ENCODE measurements around the gene TLR6. TPM values are rescaled to one million over a fixed set of nuclear protein-coding genes. Genes with fewer than 3 reads are reported as not detected.

TLR6 gene
- total and polyA plus RNA-seq, 2 donors (not counting 1 experiment from before 2014, with no cell fraction given) = 10.0 to 60.6 TPM

DNA sequence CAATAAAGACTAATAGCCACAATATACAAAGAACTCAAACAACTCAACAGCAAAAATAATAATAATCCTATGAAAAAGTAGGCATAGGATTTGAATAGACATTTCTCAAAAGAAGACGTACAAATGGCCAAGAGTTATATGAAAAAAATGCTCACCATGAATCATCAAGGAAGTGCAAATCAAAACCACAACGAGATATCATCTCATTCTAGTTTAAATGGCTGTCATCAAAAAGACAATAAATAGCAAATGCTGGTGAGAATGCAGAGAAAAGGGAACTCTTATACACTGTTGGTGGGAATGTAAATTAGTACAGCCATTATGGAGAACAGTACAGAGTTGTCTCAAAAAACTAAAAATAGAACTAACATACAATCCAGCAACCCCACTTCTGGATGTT is 18.8 kb downstream of the TLR6 start:
- Mint-ChIP-seq H3K27ac (peak overlapping the region; percentile 72), H3K4me3 (peak overlapping the region; percentile 56), H3K27me3 (no peaks in the 10 kb centered on the region), H3K9me3 (ENCODE audit: insufficient read depth) (peaks cover 14% of the 10 kb centered on the region), H3K4me1 (peaks cover 42% of the 10 kb centered on the region)
- WGBS (ENCODE audit: insufficient coverage) = no CpG with 5 or more reads among the region's 2 CpGs
- Histone ChIP-seq H3K9ac (ENCODE audit: low read length) (no peak overlapping the region), H3K4me3 (ENCODE audit: control extremely low read depth in 1 of 5, extremely low read depth in 1 of 5, insufficient read depth in 1 of 5, low read depth in 2 of 5, low read length in 4 of 5) (no peak overlapping the region), H3K79me2 (ENCODE audit: control insufficient read depth, insufficient read depth, low read length) (peaks cover 92% of the 10 kb centered on the region), H3K4me1 (ENCODE audit: control insufficient read depth in 2 of 2, insufficient read depth in 2 of 2, low read length in 2 of 2) (peaks cover 12 to 13% of the 10 kb centered on the region in 2 donors), H3K36me3 (replicated peaks in 1 of 2; ENCODE audit: control extremely low read depth in 1 of 2, control insufficient read depth in 1 of 2, extremely low read depth in 1 of 2, insufficient read depth in 2 of 2, low read length in 1 of 2) (peaks cover 0 to 35% of the 10 kb centered on the region in 2 experiments), H3K4me2 (replicated peaks; ENCODE audit: low read depth, low read length, poor library complexity, severe bottlenecking) (no peak overlapping the region), H2AFZ (ENCODE audit: insufficient read depth, low read depth, low read length, poor library complexity, severe bottlenecking) (no peak overlapping the region), H3K27me3 (replicated peaks in 1 of 4; ENCODE audit: control extremely low read depth in 1 of 4, control insufficient read depth in 3 of 4, insufficient read depth in 4 of 4, low read length in 3 of 4) (no peaks in the 10 kb centered on the region), H3K27ac (ENCODE audit: low read length in 2 of 2) (peak overlapping the region in 1 of 2 donors; percentile 49), H4K20me1 (ENCODE audit: control insufficient read depth, insufficient read depth, low read length, poor library complexity, severe bottlenecking) (no peaks in the 10 kb centered on the region), H3K9me3 (ENCODE audit: control extremely low read depth in 1 of 3, control insufficient read depth in 2 of 3, insufficient read depth in 1 of 3, low read length in 2 of 3) (peaks cover 7 to 35% (median 18%) of the 10 kb centered on the region in 3 donors)
- DNase-seq (no peak), ATAC-seq (ENCODE audit: low read depth) (no peak)
- ChIA-PET CTCF (interaction anchor here (0.6 kb wide), 1 partner anchor 78 kb away, joined by 3 read pairs; no protein-coding TSS in a partner anchor), POLR2A (no interaction called here)
- intact Hi-C loops (cut with micrococcal nuclease) = no loop called here
- TF ChIP-seq EZH2 (IDR thresholded peaks at IDR 0.05; ENCODE audit: borderline replicate concordance, insufficient read depth, low read depth, low read length, poor library complexity, severe bottlenecking) = no peak
- TF ChIP-seq, protein P1, sequence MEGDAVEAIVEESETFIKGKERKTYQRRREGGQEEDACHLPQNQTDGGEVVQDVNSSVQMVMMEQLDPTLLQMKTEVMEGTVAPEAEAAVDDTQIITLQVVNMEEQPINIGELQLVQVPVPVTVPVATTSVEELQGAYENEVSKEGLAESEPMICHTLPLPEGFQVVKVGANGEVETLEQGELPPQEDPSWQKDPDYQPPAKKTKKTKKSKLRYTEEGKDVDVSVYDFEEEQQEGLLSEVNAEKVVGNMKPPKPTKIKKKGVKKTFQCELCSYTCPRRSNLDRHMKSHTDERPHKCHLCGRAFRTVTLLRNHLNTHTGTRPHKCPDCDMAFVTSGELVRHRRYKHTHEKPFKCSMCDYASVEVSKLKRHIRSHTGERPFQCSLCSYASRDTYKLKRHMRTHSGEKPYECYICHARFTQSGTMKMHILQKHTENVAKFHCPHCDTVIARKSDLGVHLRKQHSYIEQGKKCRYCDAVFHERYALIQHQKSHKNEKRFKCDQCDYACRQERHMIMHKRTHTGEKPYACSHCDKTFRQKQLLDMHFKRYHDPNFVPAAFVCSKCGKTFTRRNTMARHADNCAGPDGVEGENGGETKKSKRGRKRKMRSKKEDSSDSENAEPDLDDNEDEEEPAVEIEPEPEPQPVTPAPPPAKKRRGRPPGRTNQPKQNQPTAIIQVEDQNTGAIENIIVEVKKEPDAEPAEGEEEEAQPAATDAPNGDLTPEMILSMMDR (IDR thresholded peaks at IDR 0.05) = no peak

DNA sequence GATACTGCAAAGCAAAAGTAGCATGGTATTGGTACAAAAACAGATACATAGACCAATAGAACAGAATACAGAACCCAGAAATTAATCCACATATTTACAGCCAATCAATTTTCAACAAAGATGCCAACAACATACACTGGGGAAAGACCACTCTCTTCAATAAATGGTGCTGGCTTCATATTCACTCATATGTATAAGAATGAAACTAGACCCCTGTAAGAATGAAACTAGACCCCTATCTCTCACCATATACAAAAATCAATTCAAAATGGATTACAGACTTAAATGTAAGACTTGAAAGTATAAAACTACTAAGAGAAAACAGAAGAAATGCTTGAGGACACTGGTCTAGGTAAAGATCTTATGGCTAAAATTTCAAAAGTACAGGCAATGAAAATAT is 19.3 kb downstream of the TLR6 start:
- Histone ChIP-seq H2AFZ (ENCODE audit: insufficient read depth, low read depth, low read length, poor library complexity, severe bottlenecking) (no peak overlapping the region), H3K27me3 (replicated peaks in 1 of 4; ENCODE audit: control extremely low read depth in 1 of 4, control insufficient read depth in 3 of 4, insufficient read depth in 4 of 4, low read length in 3 of 4) (no peaks in the 10 kb centered on the region), H3K36me3 (replicated peaks in 1 of 2; ENCODE audit: control extremely low read depth in 1 of 2, control insufficient read depth in 1 of 2, extremely low read depth in 1 of 2, insufficient read depth in 2 of 2, low read length in 1 of 2) (peaks cover under 1 to 34% of the 10 kb centered on the region in 2 experiments), H3K9me3 (ENCODE audit: control extremely low read depth in 1 of 3, control insufficient read depth in 2 of 3, insufficient read depth in 1 of 3, low read length in 2 of 3) (peaks cover 7 to 35% (median 23%) of the 10 kb centered on the region in 3 donors), H3K4me1 (ENCODE audit: control insufficient read depth in 2 of 2, insufficient read depth in 2 of 2, low read length in 2 of 2) (peaks cover 14 to 18% of the 10 kb centered on the region in 2 donors), H3K4me2 (replicated peaks; ENCODE audit: low read depth, low read length, poor library complexity, severe bottlenecking) (no peak overlapping the region), H3K79me2 (ENCODE audit: control insufficient read depth, insufficient read depth, low read length) (peaks cover 92% of the 10 kb centered on the region), H3K4me3 (ENCODE audit: control extremely low read depth in 1 of 5, extremely low read depth in 1 of 5, insufficient read depth in 1 of 5, low read depth in 2 of 5, low read length in 4 of 5) (no peak overlapping the region), H4K20me1 (ENCODE audit: control insufficient read depth, insufficient read depth, low read length, poor library complexity, severe bottlenecking) (peaks cover 4% of the 10 kb centered on the region), H3K9ac (ENCODE audit: low read length) (no peak overlapping the region), H3K27ac (ENCODE audit: low read length in 2 of 2) (peak overlapping the region in 1 of 2 donors; percentile 49)
- H3K27me3 Mint-ChIP-seq = no peaks in the 10 kb centered on the region
- CTCF ChIA-PET = interaction anchor here (1.7 kb wide), 1 partner anchor 18 kb away, joined by 8 read pairs; the partner anchor contains the start of gene TLR6
- no peak for DNase-seq
- TF ChIP-seq, protein P1 (IDR thresholded peaks at IDR 0.05) = no peak
- TF ChIP-seq EZH2 (IDR thresholded peaks at IDR 0.05; ENCODE audit: borderline replicate concordance, insufficient read depth, low read depth, low read length, poor library complexity, severe bottlenecking) = no peak
- peak overlapping the region; percentile 72 for H3K27ac Mint-ChIP-seq
- no peak for ATAC-seq (ENCODE audit: low read depth)
- intact Hi-C loops (cut with micrococcal nuclease) = no loop called here
- POLR2A ChIA-PET = no interaction called here
- H3K4me3 Mint-ChIP-seq = peak overlapping the region; percentile 56
- peaks cover 43% of the 10 kb centered on the region for H3K4me1 Mint-ChIP-seq
- H3K9me3 Mint-ChIP-seq (ENCODE audit: insufficient read depth) = peaks cover 14% of the 10 kb centered on the region
